HepG2 (cell line): ENCODE measurements around the gene CHMP1B. TPM values are rescaled to one million over a fixed set of nuclear protein-coding genes. Genes with fewer than 3 reads are reported as not detected.

Experiments
- ATAC-seq: fragments of 200-7000 bp; cut with Tn5 transposase; 3 replicates; pipeline ENCODE4 v1.9.1; 2020; ENCODE audit warnings: mild to moderate bottlenecking, moderate library complexity
- BruUV-seq: library from RNA; stranded (reverse); fragments of 400-500 nt; replicated peaks from 2 replicates; lab custom pipeline; 2021; lab: Mats Ljungman, UMichigan
- CTCF ChIA-PET: fragments of 300-600 bp; formaldehyde crosslinking; extraction: SDS; loops from one replicate; lab custom pipeline; 2021; ENCODE audit warnings: low total read pairs, inconsistent platforms, low intra/inter-chr PET ratio; lab: Yijun Ruan, JAX
- POLR2A ChIA-PET: fragments of 350-600 bp; sonication (Branson Sonifier 250); formaldehyde crosslinking; loops from one replicate; lab custom pipeline; 2020; ENCODE audit warnings: antibody characterized with exemption, inconsistent platforms; lab: Yijun Ruan, JAX
- DNase-seq: peaks from one replicate; pipeline ENCODE4 v3.0.0-alpha.2; 2015; ENCODE audit warnings: low spot score
- FAIRE-seq: peaks from 3 replicates; lab custom pipeline; 2011; peaks lifted over from hg19 to GRCh38; lab: Jason Lieb, UNC
- H2AFZ ChIP-seq: one replicate; pipeline ENCODE4 v1.6.1; 2011; ENCODE audit warnings: low read length, inconsistent platforms
- H3K27ac ChIP-seq: fragments of 300-600 bp; 3 replicates; pipeline ENCODE4 v1.8.0; 2011; ENCODE audit warnings: mixed run types, mild to moderate bottlenecking, mixed read lengths, low read length, inconsistent platforms; ENCODE audit not compliant: insufficient read depth; ENCODE audit errors: extremely low read length
- H3K27me3 ChIP-seq, 2 experiments: fragments of 200-600 bp in 1 of 2; 2 replicates in 1 of 2; 3 replicates in 1 of 2; pipeline versions ENCODE4 v1.6.0 to v1.8.0; 2011; ENCODE audit warnings: low read length in 2 of 2, mild to moderate bottlenecking in 2 of 2, moderate library complexity in 2 of 2, inconsistent platforms in 1 of 2; ENCODE audit not compliant: insufficient read depth in 2 of 2, control insufficient read depth in 1 of 2
- H3K36me3 ChIP-seq, 2 experiments: fragments of 200-600 bp in 1 of 2; replicated peaks in 1 of 2; 2 replicates in 1 of 2; 3 replicates in 1 of 2; pipeline versions ENCODE4 v1.5.1 to v1.8.0; 2011; ENCODE audit warnings: low read length in 2 of 2, inconsistent platforms in 1 of 2; ENCODE audit not compliant: insufficient read depth in 2 of 2, control insufficient read depth in 1 of 2
- H3K4me1 ChIP-seq: 2 replicates; pipeline ENCODE4 v1.5.1; 2012; ENCODE audit warnings: low read length, inconsistent platforms; ENCODE audit not compliant: insufficient read depth
- H3K4me2 ChIP-seq: 2 replicates; pipeline ENCODE4 v1.6.0; 2011; ENCODE audit warnings: low read depth, low read length, inconsistent platforms
- H3K4me3 ChIP-seq, 3 experiments: fragments of 200-600 bp in 1 of 3; sonication (generic), shearing (Covaris generic) in 1 of 3; replicated peaks in 1 of 3; 2 replicates each; pipeline ENCODE4 v1.5.1; 2011 to 2016; ENCODE audit warnings: low read length in 3 of 3, inconsistent platforms in 2 of 3, low read depth in 2 of 3, mild to moderate bottlenecking in 2 of 3, control low read depth in 1 of 3, mixed read lengths in 1 of 3; ENCODE audit not compliant: insufficient read depth in 1 of 3
- H3K79me2 ChIP-seq: one replicate; pipeline ENCODE4 v1.6.1; 2011; ENCODE audit warnings: low read length, inconsistent platforms; ENCODE audit not compliant: insufficient read depth
- H3K9ac ChIP-seq: 2 replicates; pipeline ENCODE4 v1.6.0; 2011; ENCODE audit warnings: mild to moderate bottlenecking, low read depth, low read length, inconsistent platforms; ENCODE audit not compliant: insufficient read depth
- H3K9me3 ChIP-seq: 2 replicates; pipeline ENCODE4 v1.5.1; 2012; ENCODE audit warnings: mild to moderate bottlenecking, low read length
- H4K20me1 ChIP-seq: 2 replicates; pipeline ENCODE4 v1.6.0; 2011; ENCODE audit warnings: inconsistent platforms, mild to moderate bottlenecking, low read length, moderate library complexity; ENCODE audit not compliant: insufficient read depth
- ARNT ChIP-seq: fragments of 450-650 bp; IDR thresholded peaks from 2 replicates; pipeline ENCODE4 v1.6.1; 2017
- ASH2L ChIP-seq: fragments of 300-600, 200-600 bp; sonication (generic); IDR thresholded peaks from 2 replicates; pipeline ENCODE4 v1.7.0; 2017; ENCODE audit warnings: low read depth, mild to moderate bottlenecking, moderate library complexity, mixed read lengths, low read length; ENCODE audit not compliant: insufficient read length
- FOXM1 ChIP-seq: sonication (generic); formaldehyde crosslinking; IDR thresholded peaks from 2 replicates; pipeline ENCODE4 v1.5.0; 2020; ENCODE audit warnings: missing genetic modification reagents
- NCOA5 ChIP-seq: sonication (generic); formaldehyde crosslinking; IDR thresholded peaks from 2 replicates; pipeline ENCODE4 v1.4.0; 2020; ENCODE audit warnings: missing genetic modification reagents
- ZNF329 ChIP-seq: sonication (generic); formaldehyde crosslinking; IDR thresholded peaks from 2 replicates; pipeline ENCODE4 v1.9.0; 2021; ENCODE audit warnings: low read depth, mild to moderate bottlenecking, missing genetic modification reagents
- ZNF484 ChIP-seq: sonication (generic); formaldehyde crosslinking; IDR thresholded peaks from 2 replicates; pipeline ENCODE4 v1.5.1; 2020; ENCODE audit warnings: mild to moderate bottlenecking, low read depth, missing genetic modification reagents, borderline replicate concordance
- ZNF780A ChIP-seq: sonication (generic); formaldehyde crosslinking; IDR thresholded peaks from 2 replicates; pipeline ENCODE4 v1.8.0; 2022; ENCODE audit warnings: mild to moderate bottlenecking, missing genetic modification reagents, moderate library complexity
- ZNF782 ChIP-seq: sonication (generic); formaldehyde crosslinking; IDR thresholded peaks from 2 replicates; pipeline ENCODE4 v1.4.0; 2020; ENCODE audit warnings: missing genetic modification reagents, mild to moderate bottlenecking, borderline replicate concordance
- ZNF879 ChIP-seq: sonication (generic); formaldehyde crosslinking; IDR thresholded peaks from 2 replicates; pipeline ENCODE4 v1.8.1; 2023; ENCODE audit warnings: missing genetic modification reagents
- WGBS: methylation state at CpG from one replicate; pipeline ENCODE4 v1.1.6; 2017; ENCODE audit warnings: low lambda C conversion rate; 5-methylcytosine and 5-hydroxymethylcytosine counted together
- in situ Hi-C: cut with HindIII; loops from 2 replicates; pipeline ENCODE4 v1.10.0; 2017; ENCODE audit warnings: low pct_unique_long_range_greater_than_20kb; ENCODE audit not compliant: extremely low pct_ligation_motif_present
- intact Hi-C: fragments of 100-400 bp; cut with micrococcal nuclease; formaldehyde crosslinking; loops from one replicate; pipeline ENCODE4 v1.10.0; 2022; ENCODE audit not compliant: unreplicated experiment
- polyA plus RNA-seq, 8 experiments: library from polyadenylated mRNA; depleted of rRNA in 3 of 8; stranded (reverse) in 7 of 8; unstranded in 1 of 8; fragments of >200 nt; fragmentation: Illumina TruSeq in 4 of 8; extraction: Trizol in 4 of 8; gene quantifications; 2 replicates each; pipeline versions ENCODE4 v1.2.1 to v1.2.3, GENCODE V29; 2011 to 2016; ENCODE audit warnings: low read depth in 4 of 8, missing spikeins in 1 of 8, mixed read lengths in 1 of 8; ENCODE audit not compliant: insufficient read depth in 1 of 8
- total RNA-seq, 5 experiments: library from RNA; depleted of rRNA; stranded (reverse); fragments of >200 nt; fragmentation: Illumina TruSeq; extraction: Trizol; gene quantifications; 2 replicates each; pipeline ENCODE4 v1.2.3, GENCODE V29; 2016; ENCODE audit warnings: low read depth in 1 of 5
- TF ChIP-seq, protein P1 (sequence below): sonication (generic); formaldehyde crosslinking; IDR thresholded peaks from 2 replicates; pipeline ENCODE4 v1.5.0; 2020; ENCODE audit warnings: missing genetic modification reagents
- TF ChIP-seq, protein P2 (sequence below): sonication (generic); formaldehyde crosslinking; conservative IDR thresholded peaks from 2 replicates; pipeline ENCODE4 v1.4.0; 2020; ENCODE audit warnings: missing genetic modification reagents
- TF ChIP-seq, protein P3 (sequence below): sonication (generic); formaldehyde crosslinking; IDR thresholded peaks from 2 replicates; pipeline ENCODE4 v1.5.0; 2020; ENCODE audit warnings: mild to moderate bottlenecking, missing genetic modification reagents

CHMP1B gene
- total and polyA plus RNA-seq, 2 of the 13 experiments (the other 11 are each of a cell fraction or from before 2014, with no cell fraction given) = 18.8 to 20.2 TPM

DNA sequence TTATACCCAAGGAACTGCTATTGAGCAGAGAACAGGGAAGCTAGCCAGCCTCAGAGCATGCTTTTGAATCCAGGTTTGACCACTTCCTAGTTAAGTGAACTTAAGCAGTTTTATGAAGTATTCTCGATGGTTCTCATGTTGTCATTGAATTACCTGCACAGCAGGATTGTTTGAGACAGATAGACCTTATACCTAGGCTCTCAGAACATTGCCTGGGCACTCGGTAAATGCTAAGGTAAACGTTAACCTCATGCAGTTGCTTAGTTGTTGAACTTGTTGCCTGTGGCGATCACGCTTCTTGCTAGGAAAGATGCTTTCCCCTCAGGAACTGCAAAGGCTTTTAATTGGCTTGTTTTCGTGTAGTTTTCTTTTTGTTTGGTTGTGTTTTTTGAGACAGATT is 34.0 kb upstream of the CHMP1B start (continued):
- TF ChIP-seq, protein P1, sequence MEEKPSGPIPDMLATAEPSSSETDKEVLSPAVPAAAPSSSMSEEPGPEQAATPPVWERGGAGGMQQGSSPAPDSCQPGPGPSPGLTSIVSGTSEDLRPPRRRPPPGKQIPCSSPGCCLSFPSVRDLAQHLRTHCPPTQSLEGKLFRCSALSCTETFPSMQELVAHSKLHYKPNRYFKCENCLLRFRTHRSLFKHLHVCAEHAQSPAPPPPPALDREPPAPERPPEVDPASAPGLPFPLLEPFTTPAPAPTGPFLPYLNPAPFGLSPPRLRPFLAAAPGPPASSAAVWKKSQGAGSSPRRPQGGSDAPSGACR (CRISPR knock-in tag) = no peak

DNA sequence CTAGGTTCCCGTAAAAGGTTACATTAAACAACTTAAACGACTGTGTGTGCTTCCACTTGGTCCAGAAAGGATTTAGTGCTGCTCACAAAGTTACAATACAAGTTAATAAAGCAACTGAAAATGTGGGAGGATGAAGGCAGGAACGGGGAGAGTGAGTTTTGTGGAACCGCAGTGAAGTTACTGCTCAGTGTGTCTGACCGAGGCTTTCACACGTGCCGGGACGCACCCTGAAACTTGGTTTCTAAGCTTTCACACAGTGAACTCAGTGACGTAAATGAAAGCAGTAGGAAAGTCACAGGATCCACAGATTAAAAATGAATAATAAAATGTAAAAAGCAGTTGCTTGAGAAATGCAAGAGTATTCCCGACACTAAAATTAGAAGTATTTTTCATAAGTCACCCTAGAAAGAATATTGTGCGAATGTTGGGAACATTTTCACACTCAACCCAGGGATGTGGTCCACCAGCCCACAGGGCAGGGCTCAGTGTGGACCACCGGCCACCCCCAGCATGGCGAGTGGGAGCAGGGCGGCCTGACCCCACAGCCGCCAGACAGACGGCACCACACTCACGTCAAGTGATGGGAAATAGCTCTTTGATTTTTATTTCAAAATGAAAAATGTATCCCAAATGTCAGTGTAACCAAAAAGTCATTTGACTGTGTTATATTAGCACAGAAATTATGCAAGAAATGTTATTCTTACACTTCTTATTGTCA is 32.6 kb upstream of the CHMP1B start:
- 61% methylated on average over 17 of the region's 17 CpGs for WGBS
- ChIA-PET CTCF (no interaction called here), POLR2A (no interaction called here)
- ATAC-seq (no peak), DNase-seq (no peak), FAIRE-seq (no peak)
- H3K4me1 ChIP-seq = no peaks in the 10 kb centered on the region
- H3K27me3 ChIP-seq = peaks cover 0 to 8% of the 10 kb centered on the region in 2 experiments; a peak in 1 of 5 replicates
- H3K4me2 ChIP-seq = no peak overlapping the region
- H3K4me3 ChIP-seq = no peak overlapping the region
- no peak overlapping the region for H2AFZ ChIP-seq
- no TSS peak for BruUV-seq
- H3K9ac ChIP-seq = no peak overlapping the region
- H4K20me1 ChIP-seq = no peaks in the 10 kb centered on the region
- H3K27ac ChIP-seq = no peak overlapping the region
- H3K79me2 ChIP-seq = no peaks in the 10 kb centered on the region
- TF ChIP-seq ZNF329 (CRISPR knock-in tag) = no peak
- TF ChIP-seq ASH2L = no peak
- TF ChIP-seq, protein P2, sequence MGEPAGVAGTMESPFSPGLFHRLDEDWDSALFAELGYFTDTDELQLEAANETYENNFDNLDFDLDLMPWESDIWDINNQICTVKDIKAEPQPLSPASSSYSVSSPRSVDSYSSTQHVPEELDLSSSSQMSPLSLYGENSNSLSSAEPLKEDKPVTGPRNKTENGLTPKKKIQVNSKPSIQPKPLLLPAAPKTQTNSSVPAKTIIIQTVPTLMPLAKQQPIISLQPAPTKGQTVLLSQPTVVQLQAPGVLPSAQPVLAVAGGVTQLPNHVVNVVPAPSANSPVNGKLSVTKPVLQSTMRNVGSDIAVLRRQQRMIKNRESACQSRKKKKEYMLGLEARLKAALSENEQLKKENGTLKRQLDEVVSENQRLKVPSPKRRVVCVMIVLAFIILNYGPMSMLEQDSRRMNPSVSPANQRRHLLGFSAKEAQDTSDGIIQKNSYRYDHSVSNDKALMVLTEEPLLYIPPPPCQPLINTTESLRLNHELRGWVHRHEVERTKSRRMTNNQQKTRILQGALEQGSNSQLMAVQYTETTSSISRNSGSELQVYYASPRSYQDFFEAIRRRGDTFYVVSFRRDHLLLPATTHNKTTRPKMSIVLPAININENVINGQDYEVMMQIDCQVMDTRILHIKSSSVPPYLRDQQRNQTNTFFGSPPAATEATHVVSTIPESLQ (CRISPR knock-in tag) = no peak
- no peak for TF ChIP-seq NCOA5 (CRISPR knock-in tag)
- TF ChIP-seq FOXM1 (CRISPR knock-in tag) = no peak
- TF ChIP-seq ZNF484 (CRISPR knock-in tag) = no peak
- no peak for TF ChIP-seq ARNT
- TF ChIP-seq ZNF879 (CRISPR knock-in tag) = no peak
- no peak for TF ChIP-seq ZNF780A (CRISPR knock-in tag)
- TF ChIP-seq ZNF782 (CRISPR knock-in tag) = no peak
- TF ChIP-seq, protein P3, sequence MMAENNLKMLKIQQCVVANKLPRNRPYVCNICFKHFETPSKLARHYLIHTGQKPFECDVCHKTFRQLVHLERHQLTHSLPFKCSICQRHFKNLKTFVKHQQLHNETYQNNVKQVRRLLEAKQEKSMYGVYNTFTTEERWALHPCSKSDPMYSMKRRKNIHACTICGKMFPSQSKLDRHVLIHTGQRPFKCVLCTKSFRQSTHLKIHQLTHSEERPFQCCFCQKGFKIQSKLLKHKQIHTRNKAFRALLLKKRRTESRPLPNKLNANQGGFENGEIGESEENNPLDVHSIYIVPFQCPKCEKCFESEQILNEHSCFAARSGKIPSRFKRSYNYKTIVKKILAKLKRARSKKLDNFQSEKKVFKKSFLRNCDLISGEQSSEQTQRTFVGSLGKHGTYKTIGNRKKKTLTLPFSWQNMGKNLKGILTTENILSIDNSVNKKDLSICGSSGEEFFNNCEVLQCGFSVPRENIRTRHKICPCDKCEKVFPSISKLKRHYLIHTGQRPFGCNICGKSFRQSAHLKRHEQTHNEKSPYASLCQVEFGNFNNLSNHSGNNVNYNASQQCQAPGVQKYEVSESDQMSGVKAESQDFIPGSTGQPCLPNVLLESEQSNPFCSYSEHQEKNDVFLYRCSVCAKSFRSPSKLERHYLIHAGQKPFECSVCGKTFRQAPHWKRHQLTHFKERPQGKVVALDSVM (CRISPR knock-in tag) = no peak
- intact Hi-C loops (no loop called here), in situ Hi-C loops (no loop called here)
- H3K9me3 ChIP-seq = no peaks in the 10 kb centered on the region
- H3K36me3 ChIP-seq = no peaks in the 10 kb centered on the region
